Measurements from ENCODE around the gene IL15RA. TPM values are rescaled to one million over a fixed set of nuclear protein-coding genes. Genes with fewer than 3 reads are reported as not detected.
"Not testable (repeated sequence)": the region's sequence is repeated elsewhere in the genome, so short reads cannot be mapped to it uniquely, and the experiment has no call there.

IL15RA gene
- total RNA-seq, 1 experiment from 2014 or later: 0.79 TPM

- in situ Hi-C loops (cut with HindIII; ENCODE audit: low pct_unique_long_range_greater_than_20kb, low sequenced_read_pairs): loop anchor here (25.0 kb wide), 1 partner anchor 126 kb away; the partner anchor contains the start of gene RBM17
- DNase-seq (ENCODE audit: low read depth, low spot score): not testable (repeated sequence)
Measured at GRCh38 chr10:5960973-5961275, 16.4 kb downstream of the IL15RA start.

GRCh38 chr10:5960070-5960972 lies 17.0 kb downstream of the IL15RA start:
- DNase-seq (ENCODE audit: low read depth, low spot score): no peak
- in situ Hi-C loops (cut with HindIII; ENCODE audit: low pct_unique_long_range_greater_than_20kb, low sequenced_read_pairs): loop anchor here (25.0 kb wide), 1 partner anchor 127 kb away; the partner anchor contains the start of gene RBM17

GRCh38 chr10:5959581-5960069 lies 17.7 kb downstream of the IL15RA start:
- DNase-seq (ENCODE audit: low read depth, low spot score): no peak
- in situ Hi-C loops (cut with HindIII; ENCODE audit: low pct_unique_long_range_greater_than_20kb, low sequenced_read_pairs): loop anchor here (25.0 kb wide), 1 partner anchor 128 kb away; the partner anchor contains the start of gene RBM17

- DNase-seq (ENCODE audit: low read depth, low spot score): no peak
- in situ Hi-C loops (cut with HindIII; ENCODE audit: low pct_unique_long_range_greater_than_20kb, low sequenced_read_pairs): loop anchor here (25.0 kb wide), 1 partner anchor 128 kb away; the partner anchor contains the start of gene RBM17
Measured at GRCh38 chr10:5959142-5959541, 18.2 kb downstream of the IL15RA start.

GRCh38 chr10:5958675-5959074 lies 18.7 kb downstream of the IL15RA start:
- no peak for DNase-seq (ENCODE audit: low read depth, low spot score)
- in situ Hi-C loops (cut with HindIII; ENCODE audit: low pct_unique_long_range_greater_than_20kb, low sequenced_read_pairs): loop anchor here (25.0 kb wide), 1 partner anchor 129 kb away; the partner anchor contains the start of gene RBM17

- in situ Hi-C loops (cut with HindIII; ENCODE audit: low pct_unique_long_range_greater_than_20kb, low sequenced_read_pairs): loop anchor here (25.0 kb wide), 1 partner anchor 129 kb away; the partner anchor contains the start of gene RBM17
- no peak for DNase-seq (ENCODE audit: low read depth, low spot score)
Measured at GRCh38 chr10:5958077-5958476, 19.3 kb downstream of the IL15RA start.

GRCh38 chr10:5956146-5956936 lies 21.0 kb downstream of the IL15RA start:
- in situ Hi-C loops (cut with HindIII; ENCODE audit: low pct_unique_long_range_greater_than_20kb, low sequenced_read_pairs): loop anchor here (25.0 kb wide), 1 partner anchor 131 kb away; the partner anchor contains the start of gene RBM17

GRCh38 chr10:5953676-5954075 lies 23.7 kb downstream of the IL15RA start:
- in situ Hi-C loops (cut with HindIII; ENCODE audit: low pct_unique_long_range_greater_than_20kb, low sequenced_read_pairs): loop anchor here (25.0 kb wide), 1 partner anchor 134 kb away; the partner anchor contains the start of gene RBM17
- DNase-seq (ENCODE audit: low read depth, low spot score): no peak

More at GRCh38 chr10:5956146-5956936, 21.0 kb downstream of the IL15RA start:
- no peak for DNase-seq (ENCODE audit: low read depth, low spot score)

- no peak for DNase-seq (ENCODE audit: low read depth, low spot score)
- in situ Hi-C loops (cut with HindIII; ENCODE audit: low pct_unique_long_range_greater_than_20kb, low sequenced_read_pairs): loop anchor here (25.0 kb wide), 1 partner anchor 134 kb away; the partner anchor contains the start of gene RBM17
Measured at GRCh38 chr10:5952731-5953385, 24.5 kb downstream of the IL15RA start.

GRCh38 chr10:5951721-5952407 lies 25.5 kb downstream of the IL15RA start:
- DNase-seq (ENCODE audit: low read depth, low spot score): no peak
- in situ Hi-C loops (cut with HindIII; ENCODE audit: low pct_unique_long_range_greater_than_20kb, low sequenced_read_pairs): loop anchor here (25.0 kb wide), 1 partner anchor 135 kb away; the partner anchor contains the start of gene RBM17

GRCh38 chr10:5951167-5951711 lies 26.1 kb downstream of the IL15RA start:
- no peak for DNase-seq (ENCODE audit: low read depth, low spot score)
- in situ Hi-C loops (cut with HindIII; ENCODE audit: low pct_unique_long_range_greater_than_20kb, low sequenced_read_pairs): loop anchor here (25.0 kb wide), 1 partner anchor 136 kb away; the partner anchor contains the start of gene RBM17

- in situ Hi-C loops (cut with HindIII; ENCODE audit: low pct_unique_long_range_greater_than_20kb, low sequenced_read_pairs): no loop called here
- DNase-seq (ENCODE audit: low read depth, low spot score): peak; percentile 67
Measured at GRCh38 chr10:5949009-5949759, 28.2 kb downstream of the IL15RA start.

GRCh38 chr10:5948208-5948585 lies 29.1 kb downstream of the IL15RA start:
- in situ Hi-C loops (cut with HindIII; ENCODE audit: low pct_unique_long_range_greater_than_20kb, low sequenced_read_pairs): no loop called here
- no peak for DNase-seq (ENCODE audit: low read depth, low spot score)

- in situ Hi-C loops (cut with HindIII; ENCODE audit: low pct_unique_long_range_greater_than_20kb, low sequenced_read_pairs): no loop called here
- DNase-seq (ENCODE audit: low read depth, low spot score): no peak
Measured at GRCh38 chr10:5947471-5948207, 29.7 kb downstream of the IL15RA start.

- in situ Hi-C loops (cut with HindIII; ENCODE audit: low pct_unique_long_range_greater_than_20kb, low sequenced_read_pairs): no loop called here
- no peak for DNase-seq (ENCODE audit: low read depth, low spot score)
Measured at GRCh38 chr10:5946786-5947185, 30.6 kb downstream of the IL15RA start.
